Vagina (tissue), 2 donors: ENCODE measurements around the gene ZNF552.

Experiments used
- POLR2A ChIP-seq, 2 donors: fragments of 450-650 bp; IDR thresholded peaks; one replicate each; pipeline ENCODE4 v1.6.1; 2017; ENCODE audit warnings: antibody characterized with exemption in 2 of 2, mild to moderate bottlenecking in 2 of 2, moderate library complexity in 2 of 2
- POLR2AphosphoS5 ChIP-seq, 2 donors: sonication (generic); formaldehyde crosslinking; IDR thresholded peaks; one replicate each; pipeline ENCODE4 v1.9.0; 2017; ENCODE audit warnings: antibody characterized with exemption in 2 of 2, mild to moderate bottlenecking in 2 of 2, low read depth in 1 of 2; ENCODE audit not compliant: insufficient read depth in 1 of 2
- TF ChIP-seq, protein P1 (sequence below), 3 experiments: fragments of 450-650 bp in 2 of 3; fragments of 200-600 bp in 1 of 3; sonication (generic) in 1 of 3; IDR thresholded peaks; one replicate each; pipeline ENCODE4 v1.5.1; 2017 to 2019; ENCODE audit warnings: antibody characterized with exemption in 3 of 3, mild to moderate bottlenecking in 2 of 3, moderate library complexity in 2 of 3

DNA sequence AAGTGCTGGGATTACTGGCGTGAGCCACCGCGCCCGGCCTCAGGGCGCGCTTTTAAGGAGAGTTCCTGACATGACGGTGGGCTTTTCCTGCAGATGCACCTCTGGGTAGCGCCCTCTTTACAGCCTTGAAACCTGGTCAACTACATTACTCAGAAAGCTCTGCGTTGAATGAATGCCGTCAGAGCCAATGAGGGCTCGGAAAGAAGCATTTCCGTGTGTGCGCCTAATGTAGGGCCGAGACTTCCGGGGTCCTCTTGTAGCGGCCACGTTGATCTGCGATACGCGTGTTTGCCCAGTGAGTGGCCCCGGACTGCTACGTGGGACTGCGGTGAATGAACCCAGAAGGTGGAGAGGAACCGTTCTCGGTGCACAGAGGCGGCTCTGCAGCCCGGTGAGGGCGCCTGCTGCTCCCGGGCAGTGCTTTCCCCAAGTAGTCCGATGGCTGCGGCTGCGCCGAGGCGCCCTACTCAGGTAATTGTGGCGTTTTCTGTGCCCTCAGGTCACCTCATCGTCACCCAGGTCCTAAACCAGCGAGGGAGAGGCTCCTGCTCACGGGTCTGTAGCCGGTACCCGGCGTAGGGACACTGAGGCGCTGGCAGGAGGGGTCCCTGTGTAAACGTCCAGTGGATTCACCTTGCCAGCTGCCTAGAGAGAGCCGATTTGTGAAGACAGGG, 4.9 kb upstream of the ZNF552 start:
- TF ChIP-seq, protein P1, sequence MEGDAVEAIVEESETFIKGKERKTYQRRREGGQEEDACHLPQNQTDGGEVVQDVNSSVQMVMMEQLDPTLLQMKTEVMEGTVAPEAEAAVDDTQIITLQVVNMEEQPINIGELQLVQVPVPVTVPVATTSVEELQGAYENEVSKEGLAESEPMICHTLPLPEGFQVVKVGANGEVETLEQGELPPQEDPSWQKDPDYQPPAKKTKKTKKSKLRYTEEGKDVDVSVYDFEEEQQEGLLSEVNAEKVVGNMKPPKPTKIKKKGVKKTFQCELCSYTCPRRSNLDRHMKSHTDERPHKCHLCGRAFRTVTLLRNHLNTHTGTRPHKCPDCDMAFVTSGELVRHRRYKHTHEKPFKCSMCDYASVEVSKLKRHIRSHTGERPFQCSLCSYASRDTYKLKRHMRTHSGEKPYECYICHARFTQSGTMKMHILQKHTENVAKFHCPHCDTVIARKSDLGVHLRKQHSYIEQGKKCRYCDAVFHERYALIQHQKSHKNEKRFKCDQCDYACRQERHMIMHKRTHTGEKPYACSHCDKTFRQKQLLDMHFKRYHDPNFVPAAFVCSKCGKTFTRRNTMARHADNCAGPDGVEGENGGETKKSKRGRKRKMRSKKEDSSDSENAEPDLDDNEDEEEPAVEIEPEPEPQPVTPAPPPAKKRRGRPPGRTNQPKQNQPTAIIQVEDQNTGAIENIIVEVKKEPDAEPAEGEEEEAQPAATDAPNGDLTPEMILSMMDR (IDR thresholded peaks at IDR 0.05), result no peak
- TF ChIP-seq POLR2AphosphoS5 (IDR thresholded peaks at IDR 0.05; ENCODE audit: insufficient read depth in 1 of 2, low read depth in 1 of 2), result peak; percentile 76 to 94
- TF ChIP-seq POLR2A (IDR thresholded peaks at IDR 0.05), result no peak
